ENCODE data around the gene CCL4.

- TF ChIP-seq POLR2AphosphoS5 (IDR thresholded peaks at IDR 0.05) (no peak), CTCF (IDR thresholded peaks at IDR 0.05) (no peak), POLR2A (IDR thresholded peaks at IDR 0.05) (no peak)
These were observed 14.2 kb upstream of the CCL4 start for GRCh38 chr17:36089339-36089865.
